Spleen (tissue), 11 donors: ENCODE results near the gene CAMTA1. TPM values are rescaled to one million over a fixed set of nuclear protein-coding genes. Genes with fewer than 3 reads are reported as not detected.

Experiments used
- DNase-seq: peaks from one replicate; pipeline ENCODE4 v3.0.0-alpha.2; 2020
- H3K27ac ChIP-seq, 8 donors: fragments of 200-600 bp; sonication (generic) in 7 of 8; 1 replicate in 4 of 8; 2 replicates in 4 of 8; pipeline versions ENCODE4 v1.5.0 to v1.8.0; 2016 to 2021; ENCODE audit warnings: inconsistent platforms in 4 of 8, mild to moderate bottlenecking in 4 of 8, moderate library complexity in 1 of 8
- H3K27me3 ChIP-seq, 7 donors: fragments of 200-600 bp; sonication (generic) in 6 of 7; replicated peaks in 1 of 7; 1 replicate in 4 of 7; 2 replicates in 3 of 7; pipeline versions ENCODE4 v1.5.0 to v1.8.0; 2016 to 2021; ENCODE audit warnings: inconsistent platforms in 3 of 7, mild to moderate bottlenecking in 1 of 7
- H3K36me3 ChIP-seq, 6 donors: fragments of 200-600 bp; sonication (generic) in 5 of 6; 1 replicate in 4 of 6; 2 replicates in 2 of 6; pipeline versions ENCODE4 v1.5.0 to v1.8.0; 2016 to 2021; ENCODE audit warnings: inconsistent platforms in 2 of 6
- H3K4me1 ChIP-seq, 6 donors: fragments of 200-600 bp; sonication (generic) in 5 of 6; 1 replicate in 3 of 6; 2 replicates in 3 of 6; pipeline versions ENCODE4 v1.5.0 to v1.8.0; 2016 to 2021; ENCODE audit warnings: inconsistent platforms in 3 of 6
- H3K4me3 ChIP-seq, 8 donors: fragments of 200-600 bp; sonication (generic) in 7 of 8; 1 replicate in 4 of 8; 2 replicates in 4 of 8; pipeline versions ENCODE4 v1.5.0 to v1.8.0; 2016 to 2021; ENCODE audit warnings: inconsistent platforms in 4 of 8, mild to moderate bottlenecking in 4 of 8, moderate library complexity in 2 of 8
- H3K9me3 ChIP-seq, 8 donors: fragments of 200-600 bp; sonication (generic) in 7 of 8; 1 replicate in 4 of 8; 2 replicates in 4 of 8; pipeline versions ENCODE4 v1.5.0 to v1.8.0; 2016 to 2021; ENCODE audit warnings: inconsistent platforms in 4 of 8
- POLR2A ChIP-seq, 3 donors: fragments of 450-650 bp; IDR thresholded peaks; one replicate each; pipeline ENCODE4 v1.5.1; 2017; ENCODE audit warnings: antibody characterized with exemption in 3 of 3, mild to moderate bottlenecking in 1 of 3
- POLR2AphosphoS5 ChIP-seq, 3 donors: sonication (generic); formaldehyde crosslinking; IDR thresholded peaks; one replicate each; pipeline ENCODE4 v1.5.1; 2017; ENCODE audit warnings: antibody characterized with exemption in 3 of 3
- WGBS, 5 donors: extraction: QIAGEN DNeasy Blood & Tissue Kit in 3 of 5; methylation state at CpG; one replicate each; pipeline versions ENCODE4 v1.1.5 to v1.1.7; 2013 to 2018; 5-methylcytosine and 5-hydroxymethylcytosine counted together
- intact Hi-C: fragments of 100-400 bp; cut with DNase I; formaldehyde crosslinking; loops from one replicate; pipeline ENCODE4 v1.15.0; 2023; ENCODE audit warnings: low total_unique reads
- polyA plus RNA-seq, 3 donors: library from polyadenylated mRNA; stranded (reverse); fragments of 200-250 nt; gene quantifications; one replicate each; pipeline ENCODE4 v1.2.1, GENCODE V29; 2013
- total RNA-seq, 7 donors: library from RNA; depleted of rRNA in 3 of 7; stranded (reverse); fragments of >200 nt in 3 of 7; fragmentation: NEBNext Ultra II Directional in 4 of 7; extraction: Animal tissue kit (Norgen Biotek cat#: 25700) in 4 of 7; gene quantifications; one replicate each; pipeline versions ENCODE4 v1.1.0 to v1.2.1, GENCODE V29; 2016 to 2021
- TF ChIP-seq, protein P1 (sequence below), 11 experiments: fragments of 200-600 bp in 7 of 11; fragments of 450-650 bp in 4 of 11; sonication (generic) in 4 of 11; IDR thresholded peaks in 8 of 11; conservative IDR thresholded peaks in 3 of 11; 1 replicate in 7 of 11; 2 replicates in 4 of 11; pipeline versions ENCODE4 v1.4.0 to v1.8.0; 2016 to 2021; ENCODE audit warnings: antibody characterized with exemption in 11 of 11, inconsistent platforms in 4 of 11, mild to moderate bottlenecking in 1 of 11
- donor health status: healthy with polysubstance abuse.
- donor health status: DM: no; HTN: no; CAD: no; lungs with moderate emphysema.
- donor health status: DM: no; HTN: no; CAD: no.
- donor health status: Bipolar disorder and iron deficiency.
- donor health status: healthy.
- donor health status: DM: no; HTN: no; CAD: no.
- donor health status: DM: yes; HTN: yes; CAD: no.

CAMTA1 gene
- total and polyA plus RNA-seq, 10 donors = 53.0 to 106 (median 77.3) TPM

- TF ChIP-seq, protein P1, sequence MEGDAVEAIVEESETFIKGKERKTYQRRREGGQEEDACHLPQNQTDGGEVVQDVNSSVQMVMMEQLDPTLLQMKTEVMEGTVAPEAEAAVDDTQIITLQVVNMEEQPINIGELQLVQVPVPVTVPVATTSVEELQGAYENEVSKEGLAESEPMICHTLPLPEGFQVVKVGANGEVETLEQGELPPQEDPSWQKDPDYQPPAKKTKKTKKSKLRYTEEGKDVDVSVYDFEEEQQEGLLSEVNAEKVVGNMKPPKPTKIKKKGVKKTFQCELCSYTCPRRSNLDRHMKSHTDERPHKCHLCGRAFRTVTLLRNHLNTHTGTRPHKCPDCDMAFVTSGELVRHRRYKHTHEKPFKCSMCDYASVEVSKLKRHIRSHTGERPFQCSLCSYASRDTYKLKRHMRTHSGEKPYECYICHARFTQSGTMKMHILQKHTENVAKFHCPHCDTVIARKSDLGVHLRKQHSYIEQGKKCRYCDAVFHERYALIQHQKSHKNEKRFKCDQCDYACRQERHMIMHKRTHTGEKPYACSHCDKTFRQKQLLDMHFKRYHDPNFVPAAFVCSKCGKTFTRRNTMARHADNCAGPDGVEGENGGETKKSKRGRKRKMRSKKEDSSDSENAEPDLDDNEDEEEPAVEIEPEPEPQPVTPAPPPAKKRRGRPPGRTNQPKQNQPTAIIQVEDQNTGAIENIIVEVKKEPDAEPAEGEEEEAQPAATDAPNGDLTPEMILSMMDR (IDR thresholded peaks at IDR 0.05 in 8 of 11, conservative IDR thresholded peaks at IDR 0.05 in 3 of 11) = no peak
- TF ChIP-seq POLR2A (IDR thresholded peaks at IDR 0.05) (no peak), POLR2AphosphoS5 (IDR thresholded peaks at IDR 0.05) (no peak)
- H3K27me3 ChIP-seq = no peaks in the 10 kb centered on the region
- no peak for DNase-seq
- no peak overlapping the region for H3K4me3 ChIP-seq
- H3K36me3 ChIP-seq = no peaks in the 10 kb centered on the region
- peaks cover 0 to 13% (median 6%) of the 10 kb centered on the region in 6 donors for H3K4me1 ChIP-seq
- intact Hi-C loops = no loop called here
- H3K27ac ChIP-seq = no peak overlapping the region
- H3K9me3 ChIP-seq = peaks cover 0 to 9% (median 4%) of the 10 kb centered on the region in 8 donors
- WGBS, 5 donors = 81 to 97% (median 95%) methylated on average over 2 of the region's 2 CpGs
Observed at GRCh38 chr1:6776389-6776788, 8.9 kb upstream of the CAMTA1 start.

GRCh38 chr1:6776895-6777294, 8.4 kb upstream of the CAMTA1 start:
- DNase-seq = no peak
- WGBS, 5 donors = 54 to 59% (median 58%) methylated on average over 7 of the region's 7 CpGs
- Histone ChIP-seq H3K4me3 (no peak overlapping the region), H3K36me3 (no peaks in the 10 kb centered on the region), H3K27ac (no peak overlapping the region), H3K9me3 (peaks cover 0 to 9% (median 4%) of the 10 kb centered on the region in 8 donors), H3K4me1 (peaks cover 0 to 11% (median 6%) of the 10 kb centered on the region in 6 donors), H3K27me3 (no peaks in the 10 kb centered on the region)
- intact Hi-C loops = no loop called here
- no peak for TF ChIP-seq POLR2A (IDR thresholded peaks at IDR 0.05)
- TF ChIP-seq, protein P1 (IDR thresholded peaks at IDR 0.05 in 8 of 11, conservative IDR thresholded peaks at IDR 0.05 in 3 of 11) = no peak
- no peak for TF ChIP-seq POLR2AphosphoS5 (IDR thresholded peaks at IDR 0.05)

DNA sequence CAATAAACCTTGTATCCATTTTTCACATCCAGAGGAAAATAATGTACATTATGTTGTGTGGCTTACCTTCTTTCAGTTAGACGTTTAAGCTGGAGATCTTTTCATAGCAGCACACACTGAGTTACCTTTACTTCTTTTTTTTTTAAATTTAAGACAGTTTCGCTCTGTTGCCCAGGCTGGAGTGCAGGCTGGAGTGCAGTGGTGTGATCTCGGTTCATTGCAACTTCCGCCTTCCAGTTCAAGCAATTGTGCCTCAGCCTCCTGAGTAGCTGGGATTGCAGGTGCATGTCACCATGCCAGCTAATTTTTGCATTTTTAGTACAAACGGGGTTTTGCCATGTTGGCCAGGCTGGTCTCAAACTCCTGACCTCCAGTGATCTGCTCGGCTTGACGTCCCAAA, 7.4 kb upstream of the CAMTA1 start:
- no peak for DNase-seq
- no peak overlapping the region for H3K4me3 ChIP-seq
- H3K27me3 ChIP-seq = no peaks in the 10 kb centered on the region
- no peaks in the 10 kb centered on the region for H3K36me3 ChIP-seq
- no peak for TF ChIP-seq POLR2A (IDR thresholded peaks at IDR 0.05)
- TF ChIP-seq, protein P1 (IDR thresholded peaks at IDR 0.05 in 8 of 11, conservative IDR thresholded peaks at IDR 0.05 in 3 of 11) = no peak
- H3K4me1 ChIP-seq = peaks cover 0 to 18% (median 8%) of the 10 kb centered on the region in 6 donors
- peaks cover 0 to 9% (median 4%) of the 10 kb centered on the region in 8 donors for H3K9me3 ChIP-seq
- H3K27ac ChIP-seq = no peak overlapping the region
- 64 to 80% (median 77%) methylated on average over 7 of the region's 7 CpGs for WGBS, 5 donors
- intact Hi-C loops = no loop called here

- Histone ChIP-seq H3K27ac (no peak overlapping the region), H3K4me1 (peaks cover 0 to 32% (median 19%) of the 10 kb centered on the region in 6 donors), H3K27me3 (no peaks in the 10 kb centered on the region), H3K9me3 (peaks cover 0 to 9% (median 4%) of the 10 kb centered on the region in 8 donors), H3K4me3 (no peak overlapping the region), H3K36me3 (no peaks in the 10 kb centered on the region)
- 69 to 82% (median 78%) methylated on average over 7 of the region's 7 CpGs for whole genome bisulfite sequencing, 5 donors
- DNase-seq = no peak
- intact Hi-C loops = no loop called here
- TF ChIP-seq, protein P1 (IDR thresholded peaks at IDR 0.05 in 8 of 11, conservative IDR thresholded peaks at IDR 0.05 in 3 of 11) = no peak
- TF ChIP-seq POLR2A (IDR thresholded peaks at IDR 0.05) (no peak), POLR2AphosphoS5 (IDR thresholded peaks at IDR 0.05) (no peak)
Observed at GRCh38 chr1:6779089-6779805, 6.0 kb upstream of the CAMTA1 start.
